Measurements from ENCODE around the gene BABAM2.

BABAM2 gene

GRCh38 chr2:28225473-28226080 is 335.0 kb downstream of the BABAM2 start:
- H3K9ac ChIP-seq (ENCODE audit: low read length) = no peak overlapping the region
- H3K27me3 ChIP-seq (ENCODE audit: control insufficient read depth, insufficient read depth, low read length) = no peaks in the 10 kb centered on the region
- H3K4me1 ChIP-seq (ENCODE audit: control insufficient read depth, insufficient read depth, low read length) = peaks cover 5% of the 10 kb centered on the region; the same call in 1 of the 2 replicates
- H3K4me3 ChIP-seq (ENCODE audit: low read depth, low read length) = no peak overlapping the region
- H3K27ac ChIP-seq (ENCODE audit: low read depth, low read length) = no peak overlapping the region
- H3K36me3 ChIP-seq (ENCODE audit: control insufficient read depth, insufficient read depth, low read length) = no peaks in the 10 kb centered on the region
- no peaks in the 10 kb centered on the region for H3K9me3 ChIP-seq (ENCODE audit: control insufficient read depth, insufficient read depth, low read depth, low read length)

- Histone ChIP-seq H3K9ac (ENCODE audit: low read length) (no peak overlapping the region), H3K27ac (ENCODE audit: low read depth, low read length) (no peak overlapping the region), H3K27me3 (ENCODE audit: control insufficient read depth, insufficient read depth, low read length) (no peaks in the 10 kb centered on the region), H3K4me3 (ENCODE audit: low read depth, low read length) (no peak overlapping the region), H3K36me3 (ENCODE audit: control insufficient read depth, insufficient read depth, low read length) (no peaks in the 10 kb centered on the region), H3K9me3 (ENCODE audit: control insufficient read depth, insufficient read depth, low read depth, low read length) (no peaks in the 10 kb centered on the region), H3K4me1 (ENCODE audit: control insufficient read depth, insufficient read depth, low read length) (peaks cover 9% of the 10 kb centered on the region)
Observed at GRCh38 chr2:28226558-28226957, 336.0 kb downstream of the BABAM2 start.

GRCh38 chr2:28227498-28227897 is 337.0 kb downstream of the BABAM2 start:
- Histone ChIP-seq H3K9me3 (ENCODE audit: control insufficient read depth, insufficient read depth, low read depth, low read length) (no peaks in the 10 kb centered on the region), H3K27ac (ENCODE audit: low read depth, low read length) (no peak overlapping the region), H3K27me3 (ENCODE audit: control insufficient read depth, insufficient read depth, low read length) (no peaks in the 10 kb centered on the region)

GRCh38 chr2:28228434-28228995 is 338.0 kb downstream of the BABAM2 start:
- Histone ChIP-seq H3K9ac (ENCODE audit: low read length) (no peak overlapping the region), H3K27me3 (ENCODE audit: control insufficient read depth, insufficient read depth, low read length) (no peaks in the 10 kb centered on the region), H3K4me3 (ENCODE audit: low read depth, low read length) (no peak overlapping the region), H3K4me1 (ENCODE audit: control insufficient read depth, insufficient read depth, low read length) (peaks cover 9% of the 10 kb centered on the region), H3K27ac (ENCODE audit: low read depth, low read length) (no peak overlapping the region), H3K36me3 (ENCODE audit: control insufficient read depth, insufficient read depth, low read length) (no peaks in the 10 kb centered on the region), H3K9me3 (ENCODE audit: control insufficient read depth, insufficient read depth, low read depth, low read length) (no peaks in the 10 kb centered on the region)

More at GRCh38 chr2:28227498-28227897, 337.0 kb downstream of the BABAM2 start:
- peaks cover 9% of the 10 kb centered on the region for H3K4me1 ChIP-seq (ENCODE audit: control insufficient read depth, insufficient read depth, low read length)
- no peaks in the 10 kb centered on the region for H3K36me3 ChIP-seq (ENCODE audit: control insufficient read depth, insufficient read depth, low read length)
- no peak overlapping the region for H3K4me3 ChIP-seq (ENCODE audit: low read depth, low read length)
- no peak overlapping the region for H3K9ac ChIP-seq (ENCODE audit: low read length)

- H3K27ac ChIP-seq (ENCODE audit: low read depth, low read length) = no peak overlapping the region
- no peaks in the 10 kb centered on the region for H3K27me3 ChIP-seq (ENCODE audit: control insufficient read depth, insufficient read depth, low read length)
- H3K4me3 ChIP-seq (ENCODE audit: low read depth, low read length) = no peak overlapping the region
- H3K9ac ChIP-seq (ENCODE audit: low read length) = no peak overlapping the region
- peaks cover 9% of the 10 kb centered on the region for H3K4me1 ChIP-seq (ENCODE audit: control insufficient read depth, insufficient read depth, low read length)
- H3K9me3 ChIP-seq (ENCODE audit: control insufficient read depth, insufficient read depth, low read depth, low read length) = no peaks in the 10 kb centered on the region
- H3K36me3 ChIP-seq (ENCODE audit: control insufficient read depth, insufficient read depth, low read length) = no peaks in the 10 kb centered on the region
Observed at GRCh38 chr2:28231110-28231631, 340.6 kb downstream of the BABAM2 start.

GRCh38 chr2:28232295-28232694 is 341.8 kb downstream of the BABAM2 start:
- Histone ChIP-seq H3K4me1 (ENCODE audit: control insufficient read depth, insufficient read depth, low read length) (peaks cover 8% of the 10 kb centered on the region), H3K9ac (ENCODE audit: low read length) (no peak overlapping the region), H3K36me3 (ENCODE audit: control insufficient read depth, insufficient read depth, low read length) (no peaks in the 10 kb centered on the region), H3K9me3 (ENCODE audit: control insufficient read depth, insufficient read depth, low read depth, low read length) (no peaks in the 10 kb centered on the region), H3K27me3 (ENCODE audit: control insufficient read depth, insufficient read depth, low read length) (no peaks in the 10 kb centered on the region), H3K27ac (ENCODE audit: low read depth, low read length) (no peak overlapping the region), H3K4me3 (ENCODE audit: low read depth, low read length) (no peak overlapping the region)

GRCh38 chr2:28233164-28233676 is 342.7 kb downstream of the BABAM2 start:
- no peaks in the 10 kb centered on the region for H3K36me3 ChIP-seq (ENCODE audit: control insufficient read depth, insufficient read depth, low read length)
- no peak overlapping the region for H3K4me3 ChIP-seq (ENCODE audit: low read depth, low read length)
- H3K27ac ChIP-seq (ENCODE audit: low read depth, low read length) = no peak overlapping the region
- peaks cover 4% of the 10 kb centered on the region; the same call in 1 of the 2 replicates for H3K4me1 ChIP-seq (ENCODE audit: control insufficient read depth, insufficient read depth, low read length)
- H3K9me3 ChIP-seq (ENCODE audit: control insufficient read depth, insufficient read depth, low read depth, low read length) = no peaks in the 10 kb centered on the region
- H3K27me3 ChIP-seq (ENCODE audit: control insufficient read depth, insufficient read depth, low read length) = no peaks in the 10 kb centered on the region
- no peak overlapping the region for H3K9ac ChIP-seq (ENCODE audit: low read length)

GRCh38 chr2:28234807-28235206 is 344.3 kb downstream of the BABAM2 start:
- Histone ChIP-seq H3K4me1 (ENCODE audit: control insufficient read depth, insufficient read depth, low read length) (peaks cover 4% of the 10 kb centered on the region; the same call in 1 of the 2 replicates), H3K4me3 (ENCODE audit: low read depth, low read length) (no peak overlapping the region), H3K9me3 (ENCODE audit: control insufficient read depth, insufficient read depth, low read depth, low read length) (no peaks in the 10 kb centered on the region), H3K27ac (ENCODE audit: low read depth, low read length) (no peak overlapping the region), H3K27me3 (ENCODE audit: control insufficient read depth, insufficient read depth, low read length) (no peaks in the 10 kb centered on the region), H3K36me3 (ENCODE audit: control insufficient read depth, insufficient read depth, low read length) (no peaks in the 10 kb centered on the region), H3K9ac (ENCODE audit: low read length) (no peak overlapping the region)

- Histone ChIP-seq H3K9me3 (ENCODE audit: control insufficient read depth, insufficient read depth, low read depth, low read length) (no peaks in the 10 kb centered on the region), H3K27ac (ENCODE audit: low read depth, low read length) (no peak overlapping the region), H3K4me1 (ENCODE audit: control insufficient read depth, insufficient read depth, low read length) (no peaks in the 10 kb centered on the region), H3K9ac (ENCODE audit: low read length) (no peak overlapping the region), H3K36me3 (ENCODE audit: control insufficient read depth, insufficient read depth, low read length) (no peaks in the 10 kb centered on the region), H3K27me3 (ENCODE audit: control insufficient read depth, insufficient read depth, low read length) (no peaks in the 10 kb centered on the region), H3K4me3 (ENCODE audit: low read depth, low read length) (no peak overlapping the region)
Observed at GRCh38 chr2:28239207-28239606, 348.7 kb downstream of the BABAM2 start.

- Histone ChIP-seq H3K36me3 (ENCODE audit: control insufficient read depth, insufficient read depth, low read length) (no peaks in the 10 kb centered on the region), H3K4me1 (ENCODE audit: control insufficient read depth, insufficient read depth, low read length) (no peaks in the 10 kb centered on the region), H3K9ac (ENCODE audit: low read length) (no peak overlapping the region), H3K4me3 (ENCODE audit: low read depth, low read length) (no peak overlapping the region), H3K9me3 (ENCODE audit: control insufficient read depth, insufficient read depth, low read depth, low read length) (no peaks in the 10 kb centered on the region), H3K27ac (ENCODE audit: low read depth, low read length) (no peak overlapping the region), H3K27me3 (ENCODE audit: control insufficient read depth, insufficient read depth, low read length) (no peaks in the 10 kb centered on the region)
Observed at GRCh38 chr2:28240937-28241336, 350.4 kb downstream of the BABAM2 start.

GRCh38 chr2:28247290-28247689 is 356.8 kb downstream of the BABAM2 start:
- H3K36me3 ChIP-seq (ENCODE audit: control insufficient read depth, insufficient read depth, low read length) = no peaks in the 10 kb centered on the region
- no peaks in the 10 kb centered on the region for H3K27me3 ChIP-seq (ENCODE audit: control insufficient read depth, insufficient read depth, low read length)
- H3K9me3 ChIP-seq (ENCODE audit: control insufficient read depth, insufficient read depth, low read depth, low read length) = no peaks in the 10 kb centered on the region
- H3K4me3 ChIP-seq (ENCODE audit: low read depth, low read length) = no peak overlapping the region
- peaks cover 5% of the 10 kb centered on the region; the same call in 1 of the 2 replicates for H3K4me1 ChIP-seq (ENCODE audit: control insufficient read depth, insufficient read depth, low read length)
- H3K27ac ChIP-seq (ENCODE audit: low read depth, low read length) = no peak overlapping the region
- no peak overlapping the region for H3K9ac ChIP-seq (ENCODE audit: low read length)

Data from HUES6 (cell line).